NCI-H524 (cell line): ENCODE data around the gene B4GALNT3.

ENCODE experiments used
- DNase-seq, 2 experiments: peaks; one replicate each; lab custom pipeline; 2025; lab: John Stamatoyannopoulos, UW

Gene B4GALNT3

GRCh38 chr12:467591-467990 lies 7.9 kb downstream of the B4GALNT3 start:
- no peak for DNase-seq

GRCh38 chr12:468671-469389 lies 9.1 kb downstream of the B4GALNT3 start:
- no peak for DNase-seq

GRCh38 chr12:470133-470532 lies 10.4 kb downstream of the B4GALNT3 start:
- peak; percentile 12 to 63 for DNase-seq

- no peak for DNase-seq
Observed at GRCh38 chr12:473198-473597, 13.5 kb downstream of the B4GALNT3 start.

GRCh38 chr12:473863-474577 lies 14.3 kb downstream of the B4GALNT3 start:
- no peak for DNase-seq

- DNase-seq = no peak
Observed at GRCh38 chr12:475286-475685, 15.5 kb downstream of the B4GALNT3 start.

- DNase-seq = no peak
Observed at GRCh38 chr12:479161-479560, 19.4 kb downstream of the B4GALNT3 start.

- DNase-seq = no peak
Observed at GRCh38 chr12:480831-481816, 21.4 kb downstream of the B4GALNT3 start.

GRCh38 chr12:482061-482460 lies 22.3 kb downstream of the B4GALNT3 start:
- no peak for DNase-seq

GRCh38 chr12:484096-484495 lies 24.4 kb downstream of the B4GALNT3 start:
- DNase-seq = no peak

GRCh38 chr12:490260-490659 lies 30.5 kb downstream of the B4GALNT3 start:
- no peak for DNase-seq

- no peak for DNase-seq
Observed at GRCh38 chr12:495466-495865, 35.7 kb downstream of the B4GALNT3 start.

- DNase-seq = no peak
Observed at GRCh38 chr12:496736-497135, 37.0 kb downstream of the B4GALNT3 start.

- DNase-seq = no peak
Observed at GRCh38 chr12:497501-498160, 37.9 kb downstream of the B4GALNT3 start.

GRCh38 chr12:499837-500458 lies 40.2 kb downstream of the B4GALNT3 start:
- DNase-seq = no peak

GRCh38 chr12:501722-502447 lies 42.1 kb downstream of the B4GALNT3 start:
- no peak for DNase-seq

GRCh38 chr12:503111-503761 lies 43.5 kb downstream of the B4GALNT3 start:
- no peak for DNase-seq

GRCh38 chr12:505221-505620 lies 45.5 kb downstream of the B4GALNT3 start:
- no peak for DNase-seq

- DNase-seq = no peak
Observed at GRCh38 chr12:507391-507796, 47.7 kb downstream of the B4GALNT3 start.

- no peak for DNase-seq
Observed at GRCh38 chr12:508145-508544, 48.4 kb downstream of the B4GALNT3 start.
